Measurements from ENCODE around the gene ASPHD2. TPM values are rescaled to one million over a fixed set of nuclear protein-coding genes. Genes with fewer than 3 reads are reported as not detected.

ASPHD2 gene
- total RNA-seq, 4 donors from 2014 or later: 0.20 to 1.2 (median 0.54) TPM

DNA sequence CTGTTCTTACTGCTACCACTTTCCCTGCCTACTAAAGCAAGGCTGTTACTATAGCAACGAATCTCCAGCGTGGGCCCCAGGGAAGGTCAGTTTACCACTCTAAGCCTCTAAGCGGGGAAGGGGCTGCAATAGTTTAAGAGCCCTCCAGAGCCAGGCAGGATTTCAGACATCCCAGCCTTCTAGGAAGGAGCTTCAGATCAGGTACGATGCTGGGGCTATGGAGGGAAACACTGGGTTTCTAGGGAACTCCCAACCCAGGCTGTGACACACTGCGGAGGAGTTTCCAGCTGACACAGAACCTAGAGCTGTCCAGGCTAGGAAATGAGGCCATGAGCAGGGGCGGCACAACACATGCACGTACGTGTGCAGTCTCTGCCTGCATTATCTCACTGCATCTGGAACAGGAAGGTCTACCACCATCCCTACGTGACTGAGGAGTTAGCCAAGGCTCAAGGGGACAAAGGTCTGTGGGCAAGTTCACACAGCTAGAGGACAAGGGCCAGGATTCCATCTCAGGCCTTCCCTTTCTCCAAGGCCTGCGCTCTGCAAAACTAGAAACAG is 34.1 kb downstream of the ASPHD2 start:
- H3K27me3 ChIP-seq: no peaks in the 10 kb centered on the region
- no peak for TF ChIP-seq EP300 (IDR thresholded peaks at IDR 0.05)
- no peak for TF ChIP-seq POLR2A (IDR thresholded peaks at IDR 0.05)
- TF ChIP-seq, protein P1, sequence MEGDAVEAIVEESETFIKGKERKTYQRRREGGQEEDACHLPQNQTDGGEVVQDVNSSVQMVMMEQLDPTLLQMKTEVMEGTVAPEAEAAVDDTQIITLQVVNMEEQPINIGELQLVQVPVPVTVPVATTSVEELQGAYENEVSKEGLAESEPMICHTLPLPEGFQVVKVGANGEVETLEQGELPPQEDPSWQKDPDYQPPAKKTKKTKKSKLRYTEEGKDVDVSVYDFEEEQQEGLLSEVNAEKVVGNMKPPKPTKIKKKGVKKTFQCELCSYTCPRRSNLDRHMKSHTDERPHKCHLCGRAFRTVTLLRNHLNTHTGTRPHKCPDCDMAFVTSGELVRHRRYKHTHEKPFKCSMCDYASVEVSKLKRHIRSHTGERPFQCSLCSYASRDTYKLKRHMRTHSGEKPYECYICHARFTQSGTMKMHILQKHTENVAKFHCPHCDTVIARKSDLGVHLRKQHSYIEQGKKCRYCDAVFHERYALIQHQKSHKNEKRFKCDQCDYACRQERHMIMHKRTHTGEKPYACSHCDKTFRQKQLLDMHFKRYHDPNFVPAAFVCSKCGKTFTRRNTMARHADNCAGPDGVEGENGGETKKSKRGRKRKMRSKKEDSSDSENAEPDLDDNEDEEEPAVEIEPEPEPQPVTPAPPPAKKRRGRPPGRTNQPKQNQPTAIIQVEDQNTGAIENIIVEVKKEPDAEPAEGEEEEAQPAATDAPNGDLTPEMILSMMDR (IDR thresholded peaks at IDR 0.05): no peak
- WGBS, 2 donors: 52 to 57% methylated on average over 9 to 10 of the region's 10 CpGs
- peaks cover 3 to 86% (median 9%) of the 10 kb centered on the region in 3 donors for H3K36me3 ChIP-seq
- H3K4me1 ChIP-seq: peaks cover 0 to 7% (median 0%) of the 10 kb centered on the region in 4 donors
- H3K9me3 ChIP-seq: no peaks in the 10 kb centered on the region
- DNase-seq (ENCODE audit: low spot score in 2 of 2): no peak
- H3K27ac ChIP-seq: peak overlapping the region in 1 of 4 donors; percentile 49
- no peak overlapping the region for H3K4me3 ChIP-seq

DNA sequence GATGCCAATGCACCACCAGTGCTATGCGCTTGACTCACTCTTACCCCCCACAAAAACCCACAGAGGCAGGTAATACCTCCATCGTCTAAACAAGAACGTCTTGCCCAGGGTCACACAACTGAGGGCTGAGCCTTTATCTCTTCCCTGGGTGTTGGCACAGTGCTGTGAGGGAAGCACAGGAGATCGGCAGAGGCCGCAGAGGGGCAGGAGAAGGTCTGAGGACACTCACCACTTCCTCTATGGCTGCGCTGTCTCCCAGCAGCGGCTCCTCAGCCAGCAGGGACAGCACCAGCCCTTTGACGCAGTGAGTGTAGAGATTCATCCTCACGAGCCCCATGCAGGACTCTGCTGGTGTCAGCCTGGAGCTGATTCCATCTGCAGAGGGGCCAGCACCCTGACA is 34.6 kb downstream of the ASPHD2 start:
- DNase-seq (ENCODE audit: low spot score in 2 of 2): no peak
- WGBS, 2 donors: 81 to 85% methylated on average over 8 of the region's 9 CpGs
- H3K4me3 ChIP-seq: no peak overlapping the region
- peak overlapping the region in 1 of 4 donors; percentile 49 for H3K27ac ChIP-seq
- H3K36me3 ChIP-seq: peaks cover 7 to 86% (median 12%) of the 10 kb centered on the region in 3 donors
- no peak for TF ChIP-seq POLR2A (IDR thresholded peaks at IDR 0.05)
- TF ChIP-seq EP300 (IDR thresholded peaks at IDR 0.05): no peak
- TF ChIP-seq, protein P1 (IDR thresholded peaks at IDR 0.05): no peak
- peaks cover 0 to 7% (median 0%) of the 10 kb centered on the region in 4 donors for H3K4me1 ChIP-seq
- no peaks in the 10 kb centered on the region for H3K9me3 ChIP-seq
- no peaks in the 10 kb centered on the region for H3K27me3 ChIP-seq

DNA sequence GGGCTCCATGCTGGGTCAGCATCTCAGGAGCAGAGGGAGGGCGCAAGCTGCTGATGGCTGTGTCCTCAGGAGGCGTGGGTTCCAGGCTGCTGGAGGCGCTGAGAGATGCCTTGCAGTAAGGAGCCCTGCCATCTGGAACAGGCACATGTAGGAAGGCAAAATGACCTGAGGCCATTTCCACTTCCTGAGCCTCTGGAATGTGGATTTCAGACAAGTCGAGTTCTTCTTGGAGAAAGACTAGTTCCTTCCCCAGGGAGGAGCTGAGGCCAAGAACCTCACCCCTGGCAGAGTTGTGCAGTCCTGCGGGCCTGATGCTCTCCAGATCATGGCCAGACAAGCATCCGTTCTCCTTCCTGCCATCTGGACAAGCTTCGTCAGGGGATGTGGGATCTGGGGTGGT is 35.3 kb downstream of the ASPHD2 start:
- H3K27ac ChIP-seq: peak overlapping the region in 1 of 4 donors; percentile 8
- TF ChIP-seq POLR2A (IDR thresholded peaks at IDR 0.05): no peak
- TF ChIP-seq EP300 (IDR thresholded peaks at IDR 0.05): no peak
- TF ChIP-seq, protein P1 (IDR thresholded peaks at IDR 0.05): no peak
- 58 to 60% methylated on average over 7 of the region's 7 CpGs for WGBS, 2 donors
- H3K9me3 ChIP-seq: no peaks in the 10 kb centered on the region
- no peaks in the 10 kb centered on the region for H3K27me3 ChIP-seq
- H3K4me1 ChIP-seq: peaks cover 0 to 7% (median 0%) of the 10 kb centered on the region in 4 donors
- DNase-seq (ENCODE audit: low spot score in 2 of 2): peak; percentile 37 to 38
- no peak overlapping the region for H3K4me3 ChIP-seq
- H3K36me3 ChIP-seq: peaks cover 7 to 87% (median 15%) of the 10 kb centered on the region in 3 donors

DNA sequence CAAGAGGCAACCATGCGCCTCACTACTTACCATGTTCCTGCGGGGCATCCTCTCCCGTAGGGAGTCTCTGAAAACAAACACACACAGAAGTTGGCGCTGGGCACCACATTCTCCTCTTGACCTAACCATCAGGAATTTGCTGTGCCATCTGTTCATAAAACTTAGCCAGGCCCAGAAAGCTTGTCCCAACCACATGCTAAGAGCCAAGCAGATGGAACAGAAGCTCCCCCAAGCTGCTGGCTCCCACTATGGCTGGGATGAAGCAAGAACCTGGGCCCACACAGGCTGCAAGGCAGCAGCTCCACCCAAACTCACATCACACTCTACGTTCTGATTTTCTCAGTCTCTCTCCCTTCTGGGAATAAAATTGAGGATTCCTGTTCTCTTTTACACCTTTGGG is 37.1 kb downstream of the ASPHD2 start:
- Histone ChIP-seq H3K27ac (no peak overlapping the region), H3K36me3 (peaks cover 20 to 95% (median 20%) of the 10 kb centered on the region in 3 donors), H3K4me1 (peaks cover 0 to 7% (median 0%) of the 10 kb centered on the region in 4 donors), H3K27me3 (no peaks in the 10 kb centered on the region), H3K4me3 (no peak overlapping the region), H3K9me3 (no peaks in the 10 kb centered on the region)
- 77 to 78% methylated on average over 5 of the region's 5 CpGs for WGBS, 2 donors
- TF ChIP-seq EP300 (IDR thresholded peaks at IDR 0.05): no peak
- no peak for TF ChIP-seq POLR2A (IDR thresholded peaks at IDR 0.05)
- TF ChIP-seq, protein P1 (IDR thresholded peaks at IDR 0.05): no peak
- no peak for DNase-seq (ENCODE audit: low spot score in 2 of 2)

DNA sequence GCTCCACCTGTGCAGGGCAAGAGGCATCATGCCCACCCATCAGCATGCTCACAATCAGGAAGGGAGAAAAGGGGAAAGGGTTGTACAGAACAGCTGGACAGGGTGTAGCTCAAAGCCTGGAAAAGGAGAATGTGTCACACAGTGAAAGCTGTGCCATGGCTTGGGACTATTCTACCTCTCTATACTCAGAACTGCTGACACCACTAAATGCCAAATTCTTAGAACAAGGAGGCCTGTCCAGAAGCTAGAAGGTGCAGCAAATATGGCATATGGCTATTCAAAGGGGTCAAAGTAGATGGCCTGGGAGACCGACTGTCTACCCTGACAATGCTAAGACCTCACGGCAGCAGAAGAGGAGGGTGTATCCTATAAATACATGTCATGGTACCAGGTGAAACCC is 41.7 kb downstream of the ASPHD2 start:
- H3K36me3 ChIP-seq: peaks cover 20 to 98% (median 33%) of the 10 kb centered on the region in 3 donors
- WGBS, 2 donors: 89 to 96% methylated on average over 2 of the region's 2 CpGs
- TF ChIP-seq POLR2A (IDR thresholded peaks at IDR 0.05): no peak
- TF ChIP-seq, protein P1 (IDR thresholded peaks at IDR 0.05): no peak
- no peak for TF ChIP-seq EP300 (IDR thresholded peaks at IDR 0.05)
- H3K27ac ChIP-seq: no peak overlapping the region
- H3K27me3 ChIP-seq: no peaks in the 10 kb centered on the region
- DNase-seq (ENCODE audit: low spot score in 2 of 2): no peak
- H3K9me3 ChIP-seq: no peaks in the 10 kb centered on the region
- no peak overlapping the region for H3K4me3 ChIP-seq
- no peaks in the 10 kb centered on the region for H3K4me1 ChIP-seq

Measured in tibial nerve (tissue), 4 donors.